ENCODE data around the gene DOCK9. TPM values are rescaled to one million over a fixed set of nuclear protein-coding genes. Genes with fewer than 3 reads are reported as not detected.

The DOCK9 gene
- total RNA-seq, 1 donor from 2014 or later, result 45.9 TPM

- no peak for DNase-seq (ENCODE audit: low spot score)
- H3K4me1 Mint-ChIP-seq (ENCODE audit: low read depth), result peaks cover 18% of the 10 kb centered on the region
- H3K27ac Mint-ChIP-seq (ENCODE audit: unreplicated experiment), result no peak overlapping the region
- H3K4me3 Mint-ChIP-seq (ENCODE audit: unreplicated experiment), result no peak overlapping the region
- H3K9me3 Mint-ChIP-seq (ENCODE audit: low read depth), result no peaks in the 10 kb centered on the region
- TF ChIP-seq CTCF (IDR thresholded peaks at IDR 0.05), result no peak
- no peaks in the 10 kb centered on the region for H3K36me3 Mint-ChIP-seq (ENCODE audit: low read depth)
- no peaks in the 10 kb centered on the region for H3K27me3 Mint-ChIP-seq (ENCODE audit: low read depth)
Observed at GRCh38 chr13:99008577-99008976, 30.7 kb upstream of the DOCK9 start.

GRCh38 chr13:99007414-99007986, 29.6 kb upstream of the DOCK9 start:
- Mint-ChIP-seq H3K9me3 (ENCODE audit: low read depth) (no peaks in the 10 kb centered on the region), H3K4me1 (ENCODE audit: low read depth) (peaks cover 17% of the 10 kb centered on the region), H3K27ac (ENCODE audit: unreplicated experiment) (peak overlapping the region; percentile 34), H3K36me3 (ENCODE audit: low read depth) (no peaks in the 10 kb centered on the region), H3K27me3 (ENCODE audit: low read depth) (no peaks in the 10 kb centered on the region), H3K4me3 (ENCODE audit: unreplicated experiment) (no peak overlapping the region)
- TF ChIP-seq CTCF (IDR thresholded peaks at IDR 0.05), result no peak
- no peak for DNase-seq (ENCODE audit: low spot score)

DNA sequence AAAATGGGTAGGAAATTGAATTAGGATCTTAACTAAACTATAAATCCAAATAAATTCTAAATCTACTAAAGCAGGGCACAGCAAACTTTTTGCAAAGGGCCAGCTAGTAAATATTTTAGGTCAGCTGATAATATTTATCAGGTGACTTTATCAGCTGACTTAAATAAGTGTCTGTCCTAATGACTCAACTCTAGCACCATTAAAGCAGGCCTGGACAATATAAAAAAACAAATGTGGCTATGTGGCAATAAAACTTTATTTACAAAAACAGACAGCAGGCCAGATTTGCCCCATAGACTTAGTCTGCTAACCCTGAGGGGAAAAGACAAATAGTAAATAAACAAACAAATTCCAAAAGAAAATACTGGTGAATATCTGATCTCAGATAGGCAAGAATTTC, 27.7 kb upstream of the DOCK9 start:
- Mint-ChIP-seq H3K9me3 (ENCODE audit: low read depth) (no peaks in the 10 kb centered on the region), H3K4me1 (ENCODE audit: low read depth) (peaks cover 23% of the 10 kb centered on the region), H3K27ac (ENCODE audit: unreplicated experiment) (no peak overlapping the region), H3K27me3 (ENCODE audit: low read depth) (no peaks in the 10 kb centered on the region), H3K36me3 (ENCODE audit: low read depth) (no peaks in the 10 kb centered on the region), H3K4me3 (ENCODE audit: unreplicated experiment) (no peak overlapping the region)
- no peak for TF ChIP-seq CTCF (IDR thresholded peaks at IDR 0.05)
- no peak for DNase-seq (ENCODE audit: low spot score)

DNA sequence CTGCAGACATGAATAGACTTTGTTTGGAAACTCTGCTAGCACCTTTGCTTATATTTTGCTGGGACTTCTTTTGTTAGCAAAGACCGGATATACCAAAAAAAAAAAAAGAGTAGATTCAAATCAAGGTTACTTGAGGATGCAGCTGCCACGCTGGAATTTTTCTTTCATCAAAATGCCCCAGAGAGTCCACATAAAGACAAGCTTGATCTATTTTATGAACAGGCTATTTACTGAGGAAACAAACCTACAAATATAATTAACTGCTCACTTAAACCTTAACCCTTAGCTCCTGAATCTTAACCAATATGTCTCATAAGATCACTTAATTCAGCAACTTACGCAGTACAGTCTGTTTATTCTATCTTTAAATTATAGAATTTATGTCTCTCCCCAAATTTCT, 27.1 kb upstream of the DOCK9 start:
- Mint-ChIP-seq H3K4me3 (ENCODE audit: unreplicated experiment) (no peak overlapping the region), H3K27me3 (ENCODE audit: low read depth) (no peaks in the 10 kb centered on the region), H3K27ac (ENCODE audit: unreplicated experiment) (no peak overlapping the region), H3K4me1 (ENCODE audit: low read depth) (peaks cover 30% of the 10 kb centered on the region), H3K36me3 (ENCODE audit: low read depth) (no peaks in the 10 kb centered on the region), H3K9me3 (ENCODE audit: low read depth) (no peaks in the 10 kb centered on the region)
- TF ChIP-seq CTCF (IDR thresholded peaks at IDR 0.05), result no peak
- DNase-seq (ENCODE audit: low spot score), result no peak

GRCh38 chr13:99003851-99004471, 26.1 kb upstream of the DOCK9 start:
- no peak overlapping the region for H3K4me3 Mint-ChIP-seq (ENCODE audit: unreplicated experiment)
- peaks cover 39% of the 10 kb centered on the region for H3K4me1 Mint-ChIP-seq (ENCODE audit: low read depth)
- no peak for DNase-seq (ENCODE audit: low spot score)
- no peaks in the 10 kb centered on the region for H3K9me3 Mint-ChIP-seq (ENCODE audit: low read depth)
- no peak for TF ChIP-seq CTCF (IDR thresholded peaks at IDR 0.05)
- H3K27ac Mint-ChIP-seq (ENCODE audit: unreplicated experiment), result peak overlapping the region; percentile 14
- H3K36me3 Mint-ChIP-seq (ENCODE audit: low read depth), result no peaks in the 10 kb centered on the region
- H3K27me3 Mint-ChIP-seq (ENCODE audit: low read depth), result no peaks in the 10 kb centered on the region
